ENCODE measurements around the gene PLPP2. TPM values are rescaled to one million over a fixed set of nuclear protein-coding genes. Genes with fewer than 3 reads are reported as not detected.

Gene PLPP2
- total and polyA plus RNA-seq, 9 of the 15 experiments (the other 6 are each of a cell fraction or from before 2014, with no cell fraction given), result 0.51 to 4.4 (median 2.2) TPM; not detected in 1

- ATAC-seq (no peak), FAIRE-seq (no peak), DNase-seq (ENCODE audit: extremely low read depth in 1 of 4, low spot score in 3 of 4) (no peak)
- H3K4me3 ChIP-seq, result no peak overlapping the region
- intact Hi-C loops (cut with micrococcal nuclease), result no loop called here
- H4K20me1 ChIP-seq (replicated peaks; ENCODE audit: control insufficient read depth, insufficient read depth, low read length), result 0 out of 2 replicates have a peak, but pooled peaks cover 12% of the 10 kb centered on the region
- H3K79me2 ChIP-seq (ENCODE audit: control insufficient read depth, insufficient read depth, low read length), result no peaks in the 10 kb centered on the region
- peaks cover 0 to 13% of the 10 kb centered on the region in 2 experiments; a peak in 1 of 5 replicates for H3K4me1 ChIP-seq (replicated peaks in 1 of 2; ENCODE audit: control insufficient read depth in 2 of 2, insufficient read depth in 2 of 2, low read length in 2 of 2)
- H3K36me3 ChIP-seq (ENCODE audit: control insufficient read depth, insufficient read depth, low read length), result no peaks in the 10 kb centered on the region
- no peak overlapping the region for H3K9ac ChIP-seq (ENCODE audit: insufficient read depth in 1 of 2, low read depth in 2 of 2, low read length in 2 of 2)
- peaks cover 19 to 47% of the 10 kb centered on the region in 2 experiments for H3K27me3 ChIP-seq (ENCODE audit: control insufficient read depth in 2 of 2, insufficient read depth in 2 of 2, low read length in 2 of 2)
- in situ Hi-C loops (cut with MboI), result no loop called here
- no TSS peak for BruUV-seq (replicated peaks)
- TF ChIP-seq SAFB2 (IDR thresholded peaks at IDR 0.05; ENCODE audit: borderline replicate concordance, low read depth, low read length, severe bottlenecking), result no peak
- no peak for TF ChIP-seq NFXL1 (CRISPR knock-in tag; IDR thresholded peaks at IDR 0.05)
- no peak for TF ChIP-seq CHD2 (IDR thresholded peaks at IDR 0.05; ENCODE audit: low read depth, low read length)
- no peak for TF ChIP-seq ZNF133 (CRISPR knock-in tag; IDR thresholded peaks at IDR 0.05)
- TF ChIP-seq MBD1 (CRISPR knock-in tag; IDR thresholded peaks at IDR 0.05), result no peak
- no peak for TF ChIP-seq RBM15 (IDR thresholded peaks at IDR 0.05; ENCODE audit: insufficient read depth, low read length)
- TF ChIP-seq ZNF699 (CRISPR knock-in tag; IDR thresholded peaks at IDR 0.05; ENCODE audit: insufficient replicate concordance), result no peak
- no peak for TF ChIP-seq ZSCAN29 (IDR thresholded peaks at IDR 0.05)
- no peak for TF ChIP-seq CTBP1 (IDR thresholded peaks at IDR 0.05; ENCODE audit: borderline replicate concordance)
- no peak for TF ChIP-seq IRF9 (tag; IDR thresholded peaks at IDR 0.05)
- POLR2A ChIA-PET, result interaction anchor here (1.5 kb wide), 1 partner anchor 16 kb away, joined by 3 read pairs; no protein-coding TSS in a partner anchor
- H3K4me2 ChIP-seq (ENCODE audit: insufficient read depth, low read length), result no peak overlapping the region
- no peaks in the 10 kb centered on the region for H3K9me3 ChIP-seq (replicated peaks; ENCODE audit: control insufficient read depth, insufficient read depth, low read depth, low read length)
- no peak overlapping the region for H2AFZ ChIP-seq (ENCODE audit: low read depth, low read length)
- CTCF ChIA-PET (ENCODE audit: low intra/inter-chr PET ratio), result interaction anchor here (1.4 kb wide), 1 partner anchor 10 kb away, joined by 3 read pairs; no protein-coding TSS in a partner anchor
- H3K27ac ChIP-seq (ENCODE audit: extremely low read depth, low read depth, low read length), result no peak overlapping the region
- H3K9me1 ChIP-seq (ENCODE audit: control insufficient read depth, insufficient read depth, low read length), result no peaks in the 10 kb centered on the region
- 4% methylated on average over 7 of the region's 7 CpGs for WGBS (ENCODE audit: insufficient coverage, low coverage, missing lambda C conversion rate)
Observed at GRCh38 chr19:277131-277530, 14.1 kb downstream of the PLPP2 start.

All from K562 (cell line).